HG02588 (cell line): ENCODE results near the gene PRR15L.
"Not testable (repeated sequence)": the region's sequence is repeated elsewhere in the genome, so short reads cannot be mapped to it uniquely, and the experiment has no call there.

Experiments
- ATAC-seq: cut with Tn5 transposase; IDR thresholded peaks from one replicate; pipeline ENCODE4 v1.9.1; 2021; ENCODE audit warnings: mild to moderate bottlenecking, moderate library complexity; ENCODE audit not compliant: unreplicated experiment

PRR15L gene

DNA sequence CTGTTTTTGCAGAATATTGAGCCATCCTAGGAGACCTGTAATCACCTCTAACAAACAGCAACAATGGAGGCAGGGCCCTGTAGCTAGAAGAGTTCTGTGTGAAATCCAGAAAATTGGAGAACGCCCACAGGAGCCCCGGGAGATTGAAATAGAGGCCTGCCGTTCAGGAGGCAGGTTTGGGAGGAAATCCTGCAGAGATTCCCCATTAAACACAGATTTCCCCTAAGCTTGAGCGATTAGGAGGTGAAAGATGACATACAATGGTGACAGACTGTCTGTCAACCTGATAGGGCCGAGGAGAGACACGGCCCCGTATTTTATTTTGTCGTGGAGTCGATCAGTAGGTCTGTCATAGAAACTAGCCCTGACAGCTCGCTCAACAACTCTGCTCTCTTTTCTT is 31.5 kb upstream of the PRR15L start:
- no peak for ATAC-seq

DNA sequence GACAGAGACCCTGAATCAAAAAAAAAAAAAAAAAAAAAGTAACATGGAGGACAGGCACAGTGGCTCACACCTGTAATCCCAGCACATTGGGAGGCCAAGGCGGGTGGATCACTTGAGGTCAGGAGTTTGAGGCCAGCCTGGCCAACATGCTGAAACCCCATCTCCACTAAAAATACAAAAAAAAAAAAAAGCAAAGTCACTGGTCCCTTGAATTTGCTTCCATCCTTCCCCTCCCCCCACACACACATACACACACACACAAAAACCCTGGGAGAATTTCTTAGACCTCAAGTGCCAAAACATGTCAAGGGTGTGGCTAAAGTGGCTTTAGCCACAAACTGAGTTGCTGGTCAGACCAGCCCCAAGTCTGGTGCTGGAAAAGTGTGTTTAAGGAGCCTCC is 30.8 kb upstream of the PRR15L start:
- not testable (repeated sequence) for ATAC-seq

DNA sequence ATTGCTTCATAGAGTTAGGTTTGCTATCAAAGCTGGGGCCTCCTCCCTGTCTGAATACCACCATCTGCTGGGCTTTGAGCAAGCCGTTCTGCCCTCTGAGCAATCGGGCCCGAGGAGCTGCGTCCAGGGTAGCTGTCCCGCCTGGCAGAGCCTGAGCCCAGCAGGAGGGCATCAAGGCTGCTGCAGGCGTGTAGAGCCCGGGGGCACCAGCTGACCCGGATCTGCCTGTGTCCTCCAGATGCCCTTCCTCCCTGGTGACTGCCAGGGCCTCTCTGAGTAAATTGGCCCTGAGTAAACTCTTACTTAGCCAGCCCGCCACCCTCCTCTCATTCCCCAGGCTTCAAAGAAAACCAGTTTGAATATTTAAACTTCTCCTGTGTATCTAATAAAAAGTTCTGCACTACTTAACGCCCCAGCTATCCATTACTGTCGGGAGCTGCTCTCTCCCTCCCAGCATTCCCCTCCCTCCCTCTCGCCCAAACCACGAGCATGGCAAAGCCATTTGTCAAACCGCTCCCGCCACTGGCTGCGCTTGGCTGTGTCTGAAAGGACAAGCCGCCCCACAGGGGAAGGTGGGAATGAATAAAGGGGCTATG is 29.7 kb upstream of the PRR15L start:
- ATAC-seq: no peak

DNA sequence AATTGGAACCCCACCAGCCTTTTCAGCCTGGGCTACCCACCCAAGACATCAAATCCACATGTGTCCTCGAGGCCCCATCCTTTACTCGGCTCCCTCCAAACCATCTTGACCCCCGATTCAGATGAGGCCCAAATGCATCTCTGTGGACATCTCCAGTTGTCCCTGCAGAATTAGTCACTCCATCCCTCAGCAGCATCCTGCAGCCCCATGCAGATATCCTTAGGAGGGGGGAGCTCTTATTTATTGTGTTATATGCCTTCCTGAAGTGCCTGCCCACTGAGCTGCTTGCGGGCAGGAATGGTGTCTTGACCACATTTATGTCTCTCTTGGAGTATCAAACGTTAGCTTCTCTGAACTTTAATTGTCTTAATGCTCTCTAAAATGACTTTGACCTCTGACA is 28.8 kb upstream of the PRR15L start:
- ATAC-seq: no peak

DNA sequence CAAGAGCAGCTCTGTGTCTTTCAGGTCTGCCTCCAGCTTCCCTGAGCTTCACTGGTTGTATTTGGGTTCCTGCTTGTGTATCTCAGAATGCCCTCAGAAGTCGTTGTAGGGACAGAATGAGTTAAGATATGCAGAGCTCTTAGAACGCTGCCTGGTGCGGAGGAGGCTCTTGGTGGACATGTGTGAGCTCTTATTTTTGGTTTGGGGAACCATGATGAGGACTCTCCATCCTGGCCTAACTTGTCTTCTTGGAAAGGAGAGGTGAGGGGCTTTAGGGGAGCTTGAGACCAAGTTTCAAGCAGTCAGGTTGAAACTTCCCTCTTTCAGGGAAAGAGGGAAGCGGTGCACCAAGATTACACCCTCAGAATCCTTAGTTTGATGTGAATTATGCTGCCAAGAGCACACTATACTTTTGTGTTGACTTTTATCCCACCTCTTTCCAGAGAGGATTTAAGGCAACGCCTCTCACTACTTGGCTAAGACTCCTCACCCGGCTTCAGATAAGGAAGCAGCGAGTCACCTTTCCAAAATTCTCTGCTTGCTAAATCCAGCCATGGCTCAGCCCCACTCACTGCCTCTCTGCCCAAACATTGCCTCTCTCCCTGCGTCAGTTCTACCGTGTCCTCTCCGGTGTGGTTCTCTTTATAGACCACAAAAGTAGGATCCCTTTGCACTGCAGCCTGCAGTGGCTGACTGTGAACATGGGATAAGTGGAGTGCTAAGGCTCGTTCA is 26.0 kb upstream of the PRR15L start:
- ATAC-seq: no peak

DNA sequence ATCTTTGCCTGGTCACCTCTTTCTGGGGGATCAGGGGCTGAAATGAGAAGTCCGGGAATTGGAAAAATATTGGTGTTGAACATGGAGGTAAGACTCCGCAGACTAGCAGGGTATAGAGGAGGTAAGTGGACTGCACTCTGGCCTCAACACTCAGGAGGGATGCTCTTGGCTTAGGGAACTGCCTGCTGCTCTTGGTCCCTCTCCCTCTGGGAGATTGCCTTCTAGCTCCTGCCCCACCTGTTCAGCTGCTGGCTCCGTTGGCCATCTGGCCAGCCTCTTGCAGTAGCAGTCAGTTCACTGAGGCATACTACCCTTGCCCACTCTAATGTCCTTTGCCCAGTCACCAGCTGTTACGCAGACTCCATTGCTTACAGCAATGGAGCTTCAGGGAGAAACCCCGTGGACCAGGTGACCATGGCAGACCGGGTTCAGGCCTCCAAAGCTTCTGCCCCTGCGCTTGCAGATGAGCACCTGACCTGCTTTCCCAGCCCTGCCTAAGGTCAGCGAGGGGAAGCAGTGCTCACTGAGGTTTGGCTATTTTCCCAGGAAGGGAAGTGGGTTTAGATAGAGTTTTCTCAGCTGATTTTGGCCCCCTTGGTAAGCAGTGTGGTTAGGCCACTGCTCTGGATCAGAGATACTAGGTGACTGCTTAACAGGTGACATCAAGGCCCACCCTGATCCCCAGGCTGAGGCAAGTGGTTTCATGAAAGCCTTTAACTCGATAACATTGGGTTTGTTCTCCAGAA is 25.1 kb upstream of the PRR15L start:
- no peak for ATAC-seq

DNA sequence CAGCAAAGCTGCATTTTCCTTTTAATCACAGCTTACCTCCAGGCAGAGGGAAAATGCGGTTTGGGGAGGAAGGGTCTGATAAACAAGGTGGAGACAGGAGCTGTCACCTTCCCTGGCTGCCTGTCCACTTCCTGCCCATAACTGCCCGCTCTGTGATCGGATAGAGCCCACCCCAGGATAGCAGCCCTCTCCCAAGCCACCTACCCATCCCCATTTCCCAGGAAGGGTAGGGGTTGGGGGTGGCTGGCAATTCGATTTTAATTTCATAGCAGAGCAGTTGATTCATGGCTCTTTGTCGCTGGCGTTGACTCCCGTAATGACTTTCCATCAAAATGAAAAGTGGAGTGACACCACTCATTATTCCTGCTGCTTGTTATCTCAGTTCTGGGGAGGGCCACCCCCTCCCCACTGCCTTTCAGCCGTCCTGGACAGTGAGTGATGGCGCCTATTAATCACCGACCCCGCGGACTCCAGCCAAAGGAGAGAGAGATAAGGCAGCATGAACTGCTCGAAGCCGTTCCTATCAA is 24.5 kb upstream of the PRR15L start:
- no peak for ATAC-seq

DNA sequence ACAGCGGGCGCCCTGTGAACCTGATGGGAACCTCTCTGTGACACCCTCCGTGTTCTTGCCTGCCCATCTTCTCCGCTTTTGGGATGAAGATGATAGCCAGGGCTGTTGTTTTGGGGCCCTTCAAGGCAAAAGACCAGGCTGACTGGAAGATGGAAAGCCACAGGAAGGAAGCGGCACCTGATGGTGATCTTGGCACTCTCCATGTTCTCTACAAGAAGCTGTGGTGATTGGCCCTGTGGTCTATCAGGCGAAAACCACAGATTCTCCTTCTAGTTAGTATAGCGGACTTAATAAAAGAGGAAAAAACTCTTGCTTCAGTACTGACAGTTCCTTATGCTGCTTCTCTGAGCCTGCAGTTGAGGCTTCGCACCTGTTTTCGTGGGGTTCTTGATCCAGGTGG is 23.8 kb upstream of the PRR15L start:
- no peak for ATAC-seq

DNA sequence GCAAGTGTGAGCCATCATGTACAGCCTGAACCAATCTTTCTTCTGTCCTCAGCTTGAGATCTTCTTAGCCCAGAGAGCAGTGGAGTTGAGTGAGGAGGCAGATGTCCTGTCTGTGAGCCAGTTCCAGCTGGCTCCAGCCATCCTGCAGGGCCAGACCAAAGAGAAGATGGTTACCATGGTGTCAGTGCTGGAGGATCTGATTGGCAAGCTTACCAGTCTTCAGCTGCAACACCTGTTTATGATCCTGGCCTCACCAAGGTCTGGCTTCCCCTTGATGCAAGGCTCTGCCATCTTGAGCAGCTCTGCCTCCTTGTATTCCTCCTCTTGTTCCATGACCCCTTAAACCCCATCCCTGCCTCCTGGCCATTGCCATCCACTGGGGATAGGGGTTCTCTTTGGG is 22.9 kb upstream of the PRR15L start:
- no peak for ATAC-seq

DNA sequence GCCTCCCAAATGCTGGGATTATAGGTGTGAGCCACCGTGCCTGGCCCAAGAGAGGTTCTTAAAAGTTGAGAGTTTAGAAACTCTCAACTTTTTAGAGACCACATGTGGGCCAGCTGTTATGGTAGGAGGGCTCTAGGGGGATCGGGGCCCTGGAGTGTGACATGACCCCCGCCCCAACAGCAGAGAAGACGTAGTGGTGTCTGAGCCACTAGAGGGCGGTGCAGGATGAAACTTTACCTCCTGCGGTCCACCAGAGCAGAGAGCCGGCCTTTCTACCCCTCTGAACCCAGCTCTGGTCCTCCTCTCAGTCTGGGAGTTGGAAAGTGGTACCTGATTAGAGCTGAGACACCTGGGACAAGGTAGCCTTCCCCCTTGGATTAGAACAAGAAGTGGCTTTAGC is 20.6 kb upstream of the PRR15L start:
- no peak for ATAC-seq

DNA sequence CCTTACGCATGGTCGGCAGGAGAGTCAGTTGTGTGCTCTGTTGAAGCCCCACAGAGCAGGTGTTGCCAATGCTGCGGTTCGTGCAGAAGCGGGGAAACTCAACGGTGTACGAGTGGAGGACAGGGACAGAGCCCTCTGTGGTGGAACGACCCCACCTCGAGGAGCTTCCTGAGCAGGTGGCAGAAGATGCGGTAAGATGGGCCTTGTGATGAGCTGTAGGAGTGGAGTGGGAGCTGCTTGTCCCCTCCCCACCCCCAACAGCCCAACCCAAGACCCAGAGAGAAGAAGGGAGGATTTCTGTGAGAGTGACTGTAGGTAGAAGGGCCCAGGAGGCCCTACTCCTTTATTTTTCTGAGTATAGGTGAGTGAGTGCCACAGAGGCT is 18.1 kb upstream of the PRR15L start:
- no peak for ATAC-seq

DNA sequence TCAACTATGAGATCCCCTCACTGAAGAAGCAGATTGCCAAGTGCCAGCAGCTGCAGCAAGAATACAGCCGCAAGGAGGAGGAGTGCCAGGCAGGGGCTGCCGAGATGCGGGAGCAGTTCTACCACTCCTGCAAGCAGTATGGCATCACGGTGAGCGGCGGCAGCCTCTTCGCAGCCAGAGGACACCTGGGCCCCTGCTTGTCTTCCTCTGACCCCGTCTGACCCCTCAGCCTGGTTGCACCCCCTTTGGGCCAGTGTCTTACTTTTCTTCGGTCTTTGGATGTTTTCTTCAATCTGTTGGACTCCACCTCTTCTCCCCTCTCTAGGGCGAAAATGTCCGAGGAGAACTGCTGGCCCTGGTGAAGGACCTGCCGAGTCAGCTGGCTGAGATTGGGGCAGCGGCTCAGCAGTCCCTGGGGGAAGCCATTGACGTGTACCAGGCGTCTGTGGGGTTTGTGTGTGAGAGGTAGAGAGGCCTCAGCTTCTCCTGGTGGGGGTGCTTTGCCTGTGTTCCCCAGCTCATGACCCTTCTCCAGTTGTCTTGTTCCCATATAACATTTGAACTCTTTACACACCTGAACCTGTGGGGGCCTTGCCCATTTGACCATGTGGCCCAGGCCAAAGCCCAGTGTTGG is 17.6 kb upstream of the PRR15L start:
- no peak for ATAC-seq

DNA sequence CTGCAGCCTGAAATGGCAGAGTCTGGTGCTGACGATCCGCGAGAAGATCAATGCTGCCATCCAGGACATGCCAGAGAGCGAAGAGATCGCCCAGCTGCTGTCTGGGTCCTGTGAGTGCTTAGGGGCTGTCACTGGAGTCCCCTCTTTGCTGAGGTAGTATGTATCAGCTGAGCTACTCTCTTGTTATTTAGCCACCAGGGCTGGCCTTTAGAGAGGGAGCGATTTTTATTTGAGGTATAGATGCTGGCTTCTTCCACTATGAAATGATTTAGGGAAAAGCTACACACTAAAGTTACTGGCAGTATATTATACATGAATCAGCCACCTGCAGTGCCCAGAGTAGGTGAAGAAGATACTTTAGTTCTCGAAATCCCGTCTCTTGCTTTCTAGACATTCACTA is 15.9 kb upstream of the PRR15L start:
- no peak for ATAC-seq

DNA sequence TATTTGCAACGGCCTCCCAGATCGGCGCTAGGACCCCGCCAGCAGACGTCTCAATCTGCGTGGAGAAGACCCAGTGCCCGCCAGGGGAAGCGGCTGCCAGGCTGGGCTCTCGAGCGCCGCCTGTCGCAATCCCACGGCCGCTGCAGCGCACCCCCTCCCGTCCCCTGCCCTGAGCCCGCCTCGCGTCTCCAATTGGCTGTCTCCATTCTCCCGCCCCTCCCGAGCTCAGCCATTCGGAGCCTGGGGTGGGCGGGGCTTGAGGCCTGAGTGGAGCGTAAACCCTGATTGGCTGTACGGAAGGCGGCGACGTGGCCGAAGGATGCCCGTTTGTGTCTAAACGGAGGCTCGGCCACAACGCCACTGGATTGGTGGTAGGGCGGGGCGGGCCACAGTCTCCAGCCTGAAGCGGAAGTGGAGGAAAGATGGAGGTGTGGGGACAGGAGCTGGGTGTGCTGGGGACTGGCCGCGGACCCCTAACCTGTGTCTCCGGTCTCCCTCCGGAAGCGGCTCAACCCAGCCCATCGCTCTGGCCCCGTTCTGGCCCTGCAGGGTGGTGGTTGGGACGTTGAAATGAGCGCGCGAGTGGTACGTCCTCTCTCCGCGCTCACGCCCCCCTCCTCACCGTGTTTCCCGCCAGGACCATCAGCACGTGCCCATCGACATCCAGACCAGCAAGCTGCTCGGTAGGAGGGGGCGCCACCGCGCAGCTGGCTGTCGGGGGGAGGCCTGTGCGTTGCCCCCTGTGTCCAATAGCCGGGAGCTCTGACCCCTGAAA is 13.2 kb upstream of the PRR15L start, which contains the start of gene CDK5RAP3:
TSS of gene CDK5RAP3 (plus strand) at position 389 of the 775 bp plus-strand sequence. CDS start at position 423, 34 bp downstream.
- peak; percentile 97 for ATAC-seq

DNA sequence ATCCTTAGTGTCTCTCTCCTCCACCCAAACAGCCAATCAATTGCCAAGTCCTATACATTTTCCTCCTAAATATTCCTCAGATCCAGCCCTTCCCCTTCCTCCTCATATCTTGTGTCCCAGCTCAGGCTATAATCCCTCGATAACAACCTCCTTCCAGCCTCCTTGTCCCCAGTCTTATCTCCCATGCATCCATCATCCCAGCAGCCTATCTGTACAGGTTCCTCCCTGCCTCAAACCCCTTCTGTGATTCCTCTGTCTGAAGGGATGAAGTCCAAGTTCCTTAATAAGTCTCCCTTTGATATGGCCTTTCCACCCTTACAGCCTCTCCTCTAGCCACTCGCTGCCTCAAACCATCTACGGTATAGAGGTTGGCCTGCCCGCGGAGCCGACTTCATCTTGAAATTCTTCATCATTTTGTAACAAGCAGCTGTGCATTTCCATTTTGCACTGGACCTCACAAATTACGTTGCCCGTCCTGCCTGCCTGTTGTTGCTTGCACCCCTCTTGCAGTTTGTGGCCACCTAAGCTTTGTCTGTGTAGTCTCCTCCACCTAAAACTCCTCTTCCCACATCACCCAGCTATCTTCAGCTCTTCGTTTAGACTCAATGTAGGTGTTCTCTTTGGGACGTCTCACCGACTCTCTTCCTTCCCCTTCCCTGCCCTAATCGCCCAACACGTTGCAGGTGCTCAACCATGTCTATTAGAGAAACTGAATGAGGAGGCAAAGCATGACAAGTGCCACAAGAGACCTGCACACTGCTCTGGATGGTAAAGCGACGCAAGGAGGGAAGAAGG is 12.4 kb upstream of the PRR15L start:
- ATAC-seq: no peak

DNA sequence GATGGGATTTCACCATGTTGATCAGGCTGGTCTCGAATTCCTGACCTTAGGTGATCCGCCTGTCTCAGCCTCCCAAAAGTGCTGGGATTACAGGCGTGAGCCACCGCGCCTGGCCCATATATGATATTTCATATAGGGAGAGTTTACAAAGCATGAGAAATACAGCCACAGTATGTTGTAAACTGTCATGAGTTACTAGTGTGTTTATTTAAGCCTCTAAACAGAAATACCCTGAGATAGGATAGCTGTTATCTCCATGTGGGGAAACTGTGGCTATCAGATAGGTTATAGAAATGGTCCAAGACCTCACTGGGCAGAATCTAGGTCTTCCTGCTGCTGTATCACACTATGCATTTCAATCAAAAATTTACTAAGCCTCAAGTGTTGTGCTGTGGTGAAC is 11.2 kb upstream of the PRR15L start:
- ATAC-seq: no peak

DNA sequence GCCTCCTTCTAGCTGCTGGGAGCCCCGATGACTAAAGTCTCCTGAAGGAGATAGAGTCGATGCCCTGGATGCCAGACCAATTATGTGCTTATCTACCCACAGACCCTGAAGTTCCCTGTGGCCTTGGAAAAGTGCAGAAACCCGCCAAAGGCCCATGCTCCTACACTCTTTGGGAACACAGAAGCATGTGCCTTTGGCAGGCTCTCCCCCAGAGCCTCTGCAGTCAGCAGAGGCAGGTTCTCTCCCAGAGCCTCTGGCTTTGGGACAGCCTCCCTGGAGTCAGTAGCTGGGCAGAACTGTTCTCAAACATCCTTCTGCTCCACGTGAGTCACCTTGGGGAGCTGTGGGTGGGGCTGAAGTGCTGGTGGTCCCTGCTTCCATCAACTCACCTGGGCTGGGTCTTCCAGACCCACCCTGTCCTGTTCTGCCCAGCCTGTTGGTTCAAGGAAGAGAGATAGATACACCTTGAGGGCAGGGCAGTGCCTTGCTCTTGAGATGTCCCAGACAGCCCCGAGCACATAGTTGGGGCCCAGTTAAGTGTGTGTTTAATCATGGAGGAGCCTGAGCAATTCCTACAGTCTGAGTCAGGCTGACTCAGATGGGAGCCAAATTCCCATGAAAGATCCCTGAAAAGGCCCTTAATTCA is 10.0 kb upstream of the PRR15L start:
- no peak for ATAC-seq

DNA sequence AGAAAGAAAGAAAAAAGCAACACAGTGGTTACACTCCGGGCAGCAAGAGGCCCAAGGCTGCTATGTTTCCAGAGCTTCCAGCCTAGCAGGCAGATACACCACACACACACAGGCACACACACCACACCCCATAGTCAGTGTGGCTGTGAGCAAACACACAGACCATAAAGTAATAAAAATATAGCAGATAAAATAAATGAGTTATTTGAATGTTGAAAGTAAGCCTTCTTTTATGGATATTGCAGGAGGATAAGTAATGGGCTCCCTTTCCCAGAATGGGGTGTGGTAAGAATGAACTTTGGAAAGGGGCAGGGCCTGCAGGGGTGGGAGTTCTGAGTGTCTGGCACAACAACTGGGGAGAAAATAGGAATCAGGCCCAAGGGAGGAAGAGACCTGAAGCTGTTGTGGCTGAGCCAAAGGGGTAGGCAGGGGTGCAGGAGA is 8.4 kb upstream of the PRR15L start:
- no peak for ATAC-seq

DNA sequence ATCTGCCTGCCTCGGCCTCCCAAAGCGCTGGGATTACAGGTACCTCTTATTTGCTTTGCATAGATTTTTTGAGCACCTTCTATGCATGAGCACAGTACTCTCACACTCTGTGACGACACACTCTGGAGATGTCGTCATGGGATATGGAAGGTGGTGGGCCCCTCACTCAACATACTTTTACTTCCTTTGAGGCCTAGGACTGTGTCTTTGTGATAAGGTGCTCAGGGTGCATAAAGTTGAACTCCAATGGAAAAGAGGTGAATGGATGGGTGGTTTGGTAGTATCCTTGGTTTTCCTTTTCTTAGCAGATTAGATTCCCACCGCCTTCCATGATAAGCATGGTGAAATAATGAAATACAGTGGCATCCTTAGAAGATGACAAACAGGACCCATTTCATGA is 7.2 kb upstream of the PRR15L start:
- ATAC-seq: no peak
